Measurements from ENCODE around the gene MAPK8.

MAPK8 gene

DNA sequence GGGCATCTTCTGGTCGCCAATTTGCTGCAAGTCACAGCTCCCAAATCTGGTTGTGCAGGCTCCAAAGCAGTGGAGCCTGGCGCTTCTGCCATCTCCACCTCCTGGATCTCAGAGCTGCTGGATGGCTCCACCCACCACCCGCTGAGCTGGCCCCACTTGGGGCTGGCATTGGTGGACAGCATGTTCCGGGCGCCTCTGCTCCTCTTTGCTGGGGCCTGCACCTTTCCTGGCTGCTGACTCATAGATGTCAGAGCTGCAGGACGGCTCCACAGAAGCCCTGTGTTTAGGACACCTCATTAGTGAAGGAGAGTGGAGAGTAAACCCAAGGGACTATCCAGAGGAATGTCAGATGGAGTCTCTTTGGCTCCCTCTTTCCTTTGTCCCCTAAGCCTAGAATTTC is 27.4 kb downstream of the MAPK8 start:
- H3K4me1 ChIP-seq (ENCODE audit: low read depth, poor library complexity, severe bottlenecking), result peaks cover 11% of the 10 kb centered on the region
- TF ChIP-seq CTCF (conservative IDR thresholded peaks at IDR 0.05; ENCODE audit: low read depth, low read length), result no peak
- H3K9ac ChIP-seq, result no peak overlapping the region
- no peaks in the 10 kb centered on the region for H3K79me2 ChIP-seq (ENCODE audit: insufficient read depth, low read depth)
- no peaks in the 10 kb centered on the region for H3K36me3 ChIP-seq (ENCODE audit: insufficient read depth)
- no peaks in the 10 kb centered on the region for H3K27me3 ChIP-seq (ENCODE audit: insufficient read depth, low read depth)
- H2AFZ ChIP-seq (ENCODE audit: low read depth), result no peak overlapping the region
- H3K4me2 ChIP-seq, result no peak overlapping the region
- no peaks in the 10 kb centered on the region for H4K20me1 ChIP-seq (ENCODE audit: insufficient read depth)
- H3K4me3 ChIP-seq (IDR thresholded peaks at IDR 0.05; ENCODE audit: insufficient read depth, low read depth, low read length), result no peak overlapping the region
- no peak overlapping the region for H3K27ac ChIP-seq

DNA sequence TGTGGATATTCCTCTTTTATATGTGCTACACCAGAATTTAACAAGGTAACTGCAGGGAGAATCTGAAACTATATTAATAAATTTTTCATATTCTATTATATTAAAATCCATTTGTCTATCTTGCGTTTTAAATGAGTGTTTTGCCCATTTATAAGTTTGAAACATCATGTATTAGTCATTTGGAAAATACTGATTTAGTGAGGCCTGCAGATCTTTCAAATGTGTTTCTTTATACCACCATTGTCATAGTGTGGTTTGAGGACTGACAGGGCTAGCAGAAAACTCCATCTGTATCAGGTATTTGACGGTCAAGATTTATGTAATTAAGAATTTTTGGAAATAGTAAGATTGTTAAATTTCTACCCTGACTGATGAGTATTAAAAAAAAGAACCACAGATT is 29.3 kb downstream of the MAPK8 start:
- Histone ChIP-seq H3K36me3 (ENCODE audit: insufficient read depth) (no peaks in the 10 kb centered on the region), H3K79me2 (ENCODE audit: insufficient read depth, low read depth) (no peaks in the 10 kb centered on the region), H2AFZ (ENCODE audit: low read depth) (no peak overlapping the region), H3K9ac (no peak overlapping the region), H3K4me2 (no peak overlapping the region), H3K4me3 (IDR thresholded peaks at IDR 0.05; ENCODE audit: insufficient read depth, low read depth, low read length) (no peak overlapping the region), H4K20me1 (ENCODE audit: insufficient read depth) (no peaks in the 10 kb centered on the region), H3K27ac (no peak overlapping the region), H3K27me3 (ENCODE audit: insufficient read depth, low read depth) (no peaks in the 10 kb centered on the region), H3K4me1 (ENCODE audit: low read depth, poor library complexity, severe bottlenecking) (peaks cover 30% of the 10 kb centered on the region)
- TF ChIP-seq CTCF (conservative IDR thresholded peaks at IDR 0.05; ENCODE audit: low read depth, low read length), result no peak

GRCh38 chr10:48336978-48337599 is 30.6 kb downstream of the MAPK8 start:
- no peak for TF ChIP-seq CTCF (conservative IDR thresholded peaks at IDR 0.05; ENCODE audit: low read depth, low read length)
- Histone ChIP-seq H3K4me3 (IDR thresholded peaks at IDR 0.05; ENCODE audit: insufficient read depth, low read depth, low read length) (no peak overlapping the region), H3K27ac (no peak overlapping the region), H3K4me1 (ENCODE audit: low read depth, poor library complexity, severe bottlenecking) (peaks cover 43% of the 10 kb centered on the region), H4K20me1 (ENCODE audit: insufficient read depth) (no peaks in the 10 kb centered on the region), H2AFZ (ENCODE audit: low read depth) (no peak overlapping the region), H3K79me2 (ENCODE audit: insufficient read depth, low read depth) (no peaks in the 10 kb centered on the region; the same call in 1 of the 2 replicates), H3K4me2 (no peak overlapping the region), H3K9ac (no peak overlapping the region), H3K27me3 (ENCODE audit: insufficient read depth, low read depth) (no peaks in the 10 kb centered on the region), H3K36me3 (ENCODE audit: insufficient read depth) (no peaks in the 10 kb centered on the region)

DNA sequence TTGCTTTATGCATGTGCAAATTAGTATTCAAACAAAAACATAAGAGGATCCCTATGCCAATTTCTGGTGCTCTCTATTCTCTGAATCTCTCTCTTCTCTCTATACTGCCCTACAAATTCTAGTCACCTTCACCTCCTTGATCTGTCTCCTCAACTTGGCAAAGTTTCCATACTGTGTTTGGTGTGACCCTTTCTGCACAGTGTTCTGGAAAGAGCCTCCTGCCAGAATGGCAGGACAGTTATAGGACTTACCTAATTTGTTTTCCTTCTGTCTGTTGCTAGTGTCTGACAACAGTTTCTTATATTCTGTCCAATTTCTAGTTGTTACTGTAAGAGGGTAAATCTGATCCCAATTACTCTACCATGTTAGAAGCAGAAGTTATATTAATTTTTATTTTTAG is 34.3 kb downstream of the MAPK8 start:
- no peaks in the 10 kb centered on the region for H4K20me1 ChIP-seq (ENCODE audit: insufficient read depth)
- H3K4me2 ChIP-seq, result no peak overlapping the region

More for the DNA sequence above, 34.3 kb downstream of the MAPK8 start:
- Histone ChIP-seq H3K79me2 (ENCODE audit: insufficient read depth, low read depth) (peaks cover 6% of the 10 kb centered on the region; the same call in 1 of the 2 replicates), H2AFZ (ENCODE audit: low read depth) (no peak overlapping the region), H3K4me3 (IDR thresholded peaks at IDR 0.05; ENCODE audit: insufficient read depth, low read depth, low read length) (no peak overlapping the region), H3K4me1 (ENCODE audit: low read depth, poor library complexity, severe bottlenecking) (peaks cover 79% of the 10 kb centered on the region), H3K27me3 (ENCODE audit: insufficient read depth, low read depth) (no peaks in the 10 kb centered on the region), H3K9ac (no peak overlapping the region), H3K27ac (no peak overlapping the region), H3K36me3 (ENCODE audit: insufficient read depth) (no peaks in the 10 kb centered on the region)
- TF ChIP-seq CTCF (conservative IDR thresholded peaks at IDR 0.05; ENCODE audit: low read depth, low read length), result no peak

Data from KMS-11 (cell line).